22Rv1 (cell line): ENCODE results near the gene STK32A.

Source experiments
- ZFX ChIP-seq: fragments of 450-650 bp; IDR thresholded peaks from 2 replicates; pipeline ENCODE4 v1.6.1; 2017; ENCODE audit warnings: antibody characterized with exemption, borderline replicate concordance
- TF ChIP-seq, protein P1 (sequence below): fragments of 450-650 bp; IDR thresholded peaks from 2 replicates; pipeline ENCODE4 v1.5.1; 2017; ENCODE audit warnings: mild to moderate bottlenecking

DNA sequence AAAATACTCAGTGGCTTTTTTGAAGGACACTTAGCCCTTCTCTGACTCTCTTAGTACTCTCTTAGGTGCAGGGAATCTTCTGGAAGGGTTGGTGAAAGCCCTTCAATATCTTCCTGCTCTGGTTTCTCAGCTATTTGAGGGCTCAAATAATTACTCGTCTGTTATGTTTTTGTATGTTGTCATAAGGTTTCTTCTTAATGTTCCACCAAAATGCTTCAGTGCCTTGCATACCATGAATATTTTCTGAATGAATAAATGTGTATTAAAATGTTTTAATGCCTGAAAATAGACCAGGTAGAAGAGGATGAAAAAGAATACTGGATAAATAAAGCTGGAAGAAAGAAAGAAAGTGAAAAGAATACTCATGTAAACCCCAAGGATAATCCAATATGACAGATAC, 124.3 kb downstream of the STK32A start:
- TF ChIP-seq, protein P1, sequence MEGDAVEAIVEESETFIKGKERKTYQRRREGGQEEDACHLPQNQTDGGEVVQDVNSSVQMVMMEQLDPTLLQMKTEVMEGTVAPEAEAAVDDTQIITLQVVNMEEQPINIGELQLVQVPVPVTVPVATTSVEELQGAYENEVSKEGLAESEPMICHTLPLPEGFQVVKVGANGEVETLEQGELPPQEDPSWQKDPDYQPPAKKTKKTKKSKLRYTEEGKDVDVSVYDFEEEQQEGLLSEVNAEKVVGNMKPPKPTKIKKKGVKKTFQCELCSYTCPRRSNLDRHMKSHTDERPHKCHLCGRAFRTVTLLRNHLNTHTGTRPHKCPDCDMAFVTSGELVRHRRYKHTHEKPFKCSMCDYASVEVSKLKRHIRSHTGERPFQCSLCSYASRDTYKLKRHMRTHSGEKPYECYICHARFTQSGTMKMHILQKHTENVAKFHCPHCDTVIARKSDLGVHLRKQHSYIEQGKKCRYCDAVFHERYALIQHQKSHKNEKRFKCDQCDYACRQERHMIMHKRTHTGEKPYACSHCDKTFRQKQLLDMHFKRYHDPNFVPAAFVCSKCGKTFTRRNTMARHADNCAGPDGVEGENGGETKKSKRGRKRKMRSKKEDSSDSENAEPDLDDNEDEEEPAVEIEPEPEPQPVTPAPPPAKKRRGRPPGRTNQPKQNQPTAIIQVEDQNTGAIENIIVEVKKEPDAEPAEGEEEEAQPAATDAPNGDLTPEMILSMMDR, result no peak
- TF ChIP-seq ZFX, result no peak
